SK-N-SH (cell line): ENCODE measurements around the gene C1orf174. TPM values are rescaled to one million over a fixed set of nuclear protein-coding genes. Genes with fewer than 3 reads are reported as not detected.

ENCODE experiments used
- CTCF ChIA-PET: fragments of 300-600, 350-600 bp; formaldehyde crosslinking; extraction: SDS; loops from one replicate; lab custom pipeline; 2021; lab: Yijun Ruan, JAX
- POLR2A ChIA-PET: fragments of 350-600 bp; sonication (Branson Sonifier 250); formaldehyde crosslinking; extraction: SDS; loops from one replicate; lab custom pipeline; 2020; ENCODE audit warnings: antibody characterized with exemption, inconsistent platforms; lab: Yijun Ruan, JAX
- DNase-seq: peaks from one replicate; pipeline ENCODE4 v3.0.0; 2012
- H2AFZ ChIP-seq: fragments of 200-600 bp; sonication (generic); 2 replicates; pipeline ENCODE4 v1.8.1; 2016; ENCODE audit warnings: antibody characterized with exemption, mild to moderate bottlenecking, low read depth
- H3F3A ChIP-seq: fragments of 200-600 bp; sonication (generic); replicated peaks from 2 replicates; pipeline ENCODE3; 2016; ENCODE audit warnings: antibody characterized with exemption, mild to moderate bottlenecking; ENCODE audit not compliant: insufficient read depth
- H3K27ac ChIP-seq, 2 experiments: fragments of 200-500 bp in 1 of 2; fragments of 200-600 bp in 1 of 2; sonication (Bioruptor generic) in 1 of 2; sonication (generic), shearing (Covaris generic) in 1 of 2; 2 replicates each; pipeline versions ENCODE4 v1.5.1 to v1.6.1; 2014 to 2016; ENCODE audit warnings: low read depth in 2 of 2, inconsistent platforms in 1 of 2, low read length in 1 of 2, mild to moderate bottlenecking in 1 of 2, mixed read lengths in 1 of 2
- H3K27me3 ChIP-seq: fragments of 200-600 bp; sonication (generic), shearing (Covaris generic); 2 replicates; pipeline ENCODE4 v1.6.1; 2016; ENCODE audit warnings: mixed run types; ENCODE audit not compliant: insufficient read depth
- H3K36me3 ChIP-seq, 2 experiments: fragments of 200-500 bp in 1 of 2; fragments of 200-600 bp in 1 of 2; sonication (Bioruptor generic) in 1 of 2; sonication (generic) in 1 of 2; replicated peaks in 1 of 2; 2 replicates each; pipeline versions ENCODE3 to v1.5.1; 2014 to 2016; ENCODE audit warnings: low read length in 1 of 2, mild to moderate bottlenecking in 1 of 2; ENCODE audit not compliant: insufficient read depth in 2 of 2, control insufficient read depth in 1 of 2
- H3K4me1 ChIP-seq, 2 experiments: fragments of 200-500 bp in 1 of 2; fragments of 200-600 bp in 1 of 2; sonication (Bioruptor generic) in 1 of 2; sonication (generic), shearing (Covaris generic) in 1 of 2; 2 replicates each; pipeline versions ENCODE4 v1.5.1 to v1.6.1; 2014 to 2016; ENCODE audit warnings: low read depth in 1 of 2, low read length in 1 of 2, mixed run types in 1 of 2; ENCODE audit not compliant: insufficient read depth in 2 of 2, control insufficient read depth in 1 of 2
- H3K4me2 ChIP-seq: fragments of 200-600 bp; sonication (generic), shearing (Covaris generic); 2 replicates; pipeline ENCODE4 v1.6.1; 2017; ENCODE audit warnings: mixed run types
- H3K4me3 ChIP-seq, 2 experiments: fragments of 200-500 bp in 1 of 2; fragments of 200-600 bp in 1 of 2; sonication (Bioruptor generic) in 1 of 2; sonication (generic), shearing (Covaris generic) in 1 of 2; 2 replicates each; pipeline versions ENCODE4 v1.5.1 to v1.8.1; 2014 to 2016; ENCODE audit warnings: low read depth in 2 of 2, inconsistent platforms in 1 of 2, low read length in 1 of 2, mild to moderate bottlenecking in 1 of 2, mixed read lengths in 1 of 2, moderate library complexity in 1 of 2
- H3K79me2 ChIP-seq: fragments of 200-600 bp; sonication (generic); 2 replicates; pipeline ENCODE4 v1.8.1; 2017; ENCODE audit warnings: mild to moderate bottlenecking; ENCODE audit not compliant: insufficient read depth
- H3K9ac ChIP-seq: fragments of 200-600 bp; sonication (generic); 2 replicates; pipeline ENCODE4 v1.6.1; 2017; ENCODE audit warnings: mixed run types
- H3K9me2 ChIP-seq: fragments of 200-600 bp; sonication (generic); 2 replicates; pipeline ENCODE4 v1.6.1; 2017; ENCODE audit warnings: mixed run types
- H3K9me3 ChIP-seq: fragments of 200-600 bp; sonication (generic); 2 replicates; pipeline ENCODE4 v1.6.1; 2017; ENCODE audit warnings: mixed run types, mild to moderate bottlenecking, moderate library complexity
- H4K20me1 ChIP-seq: fragments of 200-600 bp; sonication (generic); 2 replicates; pipeline ENCODE4 v1.6.1; 2017; ENCODE audit warnings: mild to moderate bottlenecking, mixed run types; ENCODE audit not compliant: insufficient read depth
- CHD2 ChIP-seq: fragments of 150-350 bp; IDR thresholded peaks from 2 replicates; pipeline ENCODE4 v1.6.1; 2018; ENCODE audit warnings: low read length; ENCODE audit not compliant: partially characterized antibody
- CTCF ChIP-seq: fragments of 200-600 bp; sonication (generic); IDR thresholded peaks from 2 replicates; pipeline ENCODE4 v1.6.1; 2017; ENCODE audit warnings: antibody characterized with exemption, mild to moderate bottlenecking, moderate library complexity
- ELF1 ChIP-seq: IDR thresholded peaks from 2 replicates; pipeline ENCODE4 v1.4.0; 2012
- GATA2 ChIP-seq: sonication (generic); formaldehyde crosslinking; IDR thresholded peaks from 2 replicates; pipeline ENCODE4 v1.5.0; 2020; ENCODE audit warnings: mild to moderate bottlenecking, missing genetic modification reagents
- IRF3 ChIP-seq: fragments of 150-350 bp; IDR thresholded peaks from 2 replicates; pipeline ENCODE4 v1.6.1; 2016; ENCODE audit warnings: mild to moderate bottlenecking, low read depth, low read length
- MAX ChIP-seq: IDR thresholded peaks from 2 replicates; pipeline ENCODE4 v1.4.0; 2012; ENCODE audit warnings: low read depth
- MEF2A ChIP-seq: IDR thresholded peaks from 2 replicates; pipeline ENCODE4 v1.4.0; 2012; ENCODE audit warnings: low read depth, borderline replicate concordance
- MXI1 ChIP-seq: IDR thresholded peaks from 2 replicates; pipeline ENCODE4 v1.6.1; 2012; ENCODE audit warnings: mild to moderate bottlenecking, low read depth, low read length, improper control_type of control experiment
- PBX3 ChIP-seq: IDR thresholded peaks from 2 replicates; pipeline ENCODE4; 2012
- POLR2AphosphoS5 ChIP-seq: IDR thresholded peaks from 2 replicates; pipeline ENCODE4 v1.6.1; 2012; ENCODE audit warnings: low read depth, low read length
- RAD21 ChIP-seq: IDR thresholded peaks from 2 replicates; pipeline ENCODE4 v1.6.1; 2012; ENCODE audit warnings: mild to moderate bottlenecking, low read length
- REST ChIP-seq: IDR thresholded peaks from 2 replicates; pipeline ENCODE4 v1.6.1; 2012; ENCODE audit warnings: mild to moderate bottlenecking, low read depth, low read length, moderate library complexity
- RFX5 ChIP-seq: IDR thresholded peaks from 2 replicates; pipeline ENCODE4 v1.6.1; 2012; ENCODE audit warnings: mild to moderate bottlenecking, improper control_type of control experiment, low read length
- RXRA ChIP-seq: IDR thresholded peaks from 2 replicates; pipeline ENCODE4 v1.4.0; 2012; ENCODE audit warnings: low read depth, mild to moderate bottlenecking, borderline replicate concordance
- SIN3A ChIP-seq: IDR thresholded peaks from 2 replicates; pipeline ENCODE4 v1.6.1; 2012; ENCODE audit warnings: low read depth, mild to moderate bottlenecking, low read length, moderate library complexity, borderline replicate concordance
- SMC3 ChIP-seq: IDR thresholded peaks from 2 replicates; pipeline ENCODE4 v1.6.1; 2012; ENCODE audit warnings: low read depth, low read length, improper control_type of control experiment
- TAF1 ChIP-seq: IDR thresholded peaks from 2 replicates; pipeline ENCODE4 v1.6.1; 2012; ENCODE audit warnings: low read depth, mild to moderate bottlenecking, low read length, moderate library complexity, borderline replicate concordance
- TCF12 ChIP-seq: IDR thresholded peaks from 2 replicates; pipeline ENCODE4 v1.4.0; 2012
- YY1 ChIP-seq: IDR thresholded peaks from 2 replicates; pipeline ENCODE4 v1.4.0; 2012; ENCODE audit warnings: low read depth, mild to moderate bottlenecking
- WGBS: methylation state at CpG from one replicate; pipeline ENCODE4 v1.1.6; 2017; ENCODE audit warnings: low lambda C conversion rate; 5-methylcytosine and 5-hydroxymethylcytosine counted together
- polyA plus RNA-seq, 3 experiments: library from polyadenylated mRNA; depleted of rRNA; stranded (reverse); fragments of >200 nt; gene quantifications; 2 replicates each; pipeline ENCODE4 v1.2.3, GENCODE V29; 2012

Gene C1orf174
- polyA plus RNA-seq, 1 of the 3 experiments (the other 2 are of a cell fraction): 21.4 TPM

GRCh38 chr1:3921765-3922164 is 21.7 kb upstream of the C1orf174 start:
- Histone ChIP-seq H3K79me2 (no peaks in the 10 kb centered on the region), H4K20me1 (no peaks in the 10 kb centered on the region), H3K27ac (no peak overlapping the region), H2AFZ (no peak overlapping the region), H3K4me3 (no peak overlapping the region), H3F3A (no peaks in the 10 kb centered on the region), H3K27me3 (no peaks in the 10 kb centered on the region), H3K9me3 (no peaks in the 10 kb centered on the region), H3K9ac (no peak overlapping the region), H3K4me2 (no peak overlapping the region), H3K4me1 (no peaks in the 10 kb centered on the region), H3K36me3 (no peaks in the 10 kb centered on the region), H3K9me2 (no peaks in the 10 kb centered on the region)
- no peak for TF ChIP-seq SIN3A
- TF ChIP-seq TAF1: no peak
- TF ChIP-seq MAX: no peak
- no peak for TF ChIP-seq RXRA
- TF ChIP-seq RFX5: no peak
- ChIA-PET CTCF (interaction anchor here (1.3 kb wide), 1 partner anchor 10 kb away, joined by 4 read pairs; no protein-coding TSS in a partner anchor), POLR2A (no interaction called here)
- WGBS: 39% methylated on average over 8 of the region's 8 CpGs
- DNase-seq: no peak

- Histone ChIP-seq H3K9me2 (no peaks in the 10 kb centered on the region), H3K27me3 (no peaks in the 10 kb centered on the region), H2AFZ (no peak overlapping the region), H3K27ac (no peak overlapping the region), H3K9ac (no peak overlapping the region), H3K79me2 (no peaks in the 10 kb centered on the region), H3K4me3 (no peak overlapping the region), H3K4me1 (no peaks in the 10 kb centered on the region), H4K20me1 (no peaks in the 10 kb centered on the region), H3K36me3 (no peaks in the 10 kb centered on the region), H3K4me2 (no peak overlapping the region), H3K9me3 (no peaks in the 10 kb centered on the region), H3F3A (no peaks in the 10 kb centered on the region)
- no peak for DNase-seq
- ChIA-PET POLR2A (no interaction called here), CTCF (no interaction called here)
- 28% methylated on average over 4 of the region's 5 CpGs for WGBS
- TF ChIP-seq IRF3 (no peak), POLR2AphosphoS5 (no peak), TCF12 (no peak), PBX3 (no peak), ELF1 (no peak), RAD21 (no peak), GATA2 (CRISPR knock-in tag) (no peak), SIN3A (no peak), RXRA (no peak), REST (no peak), MAX (no peak), CHD2 (no peak), CTCF (no peak), YY1 (no peak), MXI1 (no peak), SMC3 (no peak), MEF2A (no peak)
These were observed 19.6 kb upstream of the C1orf174 start for GRCh38 chr1:3919706-3920105.
